WTC11 (cell line): ENCODE results near the gene TLCD3B. TPM values are rescaled to one million over a fixed set of nuclear protein-coding genes. Genes with fewer than 3 reads are reported as not detected.
A peak's percentile ranks its signal among the peaks of the same experiment; 100 is the strongest.

Experiments
- ATAC-seq: fragments of 200-7000 bp; cut with Tn5 transposase; 2 replicates; pipeline ENCODE4 v1.10.0; 2021; ENCODE audit warnings: mild to moderate bottlenecking, moderate library complexity
- CTCF ChIA-PET: fragments of 300-600 bp; sonication (Branson Sonifier 250); formaldehyde crosslinking; loops from one replicate; lab custom pipeline; 2021; ENCODE audit warnings: antibody characterized with exemption; lab: Charles Lee
- POLR2A ChIA-PET: fragments of 350-600 bp; sonication (Branson Sonifier 250); formaldehyde crosslinking; loops from one replicate; lab custom pipeline; 2021; ENCODE audit warnings: antibody characterized with exemption; lab: Charles Lee
- DNase-seq: peaks from one replicate; pipeline ENCODE4 v3.0.0; 2021; ENCODE audit warnings: low spot score
- H3K27ac Mint-ChIP-seq: 2 replicates; pipeline ENCODE4 v1.8.0; 2021; ENCODE audit warnings: mixed read lengths
- H3K27me3 Mint-ChIP-seq: 2 replicates; pipeline ENCODE4 v1.8.0; 2021; ENCODE audit warnings: low read depth, mild to moderate bottlenecking, moderate library complexity, mixed read lengths
- H3K36me3 Mint-ChIP-seq: 2 replicates; pipeline ENCODE4 v1.8.0; 2021; ENCODE audit warnings: mixed read lengths
- H3K4me1 Mint-ChIP-seq: 2 replicates; pipeline ENCODE4 v1.8.0; 2022; ENCODE audit warnings: mixed read lengths
- H3K4me3 Mint-ChIP-seq: 2 replicates; pipeline ENCODE4 v1.8.0; 2021; ENCODE audit warnings: mild to moderate bottlenecking, moderate library complexity, mixed read lengths
- H3K9me3 Mint-ChIP-seq: 2 replicates; pipeline ENCODE4 v1.8.0; 2021; ENCODE audit warnings: mixed read lengths
- AR ChIP-seq: fragments of 250-450 bp; sonication (Bioruptor Pico); IDR thresholded peaks from 2 replicates; pipeline ENCODE4 v1.9.0; 2021; ENCODE audit warnings: mild to moderate bottlenecking
- E2F1 ChIP-seq: sonication (generic); formaldehyde crosslinking; IDR thresholded peaks from 2 replicates; pipeline ENCODE4 v1.8.0; 2022; ENCODE audit warnings: mild to moderate bottlenecking, missing genetic modification reagents
- EMX1 ChIP-seq: fragments of 250-450 bp; sonication (Bioruptor Pico); IDR thresholded peaks from 2 replicates; pipeline ENCODE4 v1.8.0; 2021; ENCODE audit warnings: mild to moderate bottlenecking
- HMGXB4 ChIP-seq: sonication (generic); formaldehyde crosslinking; IDR thresholded peaks from 2 replicates; pipeline ENCODE4 v1.8.1; 2023; ENCODE audit warnings: mild to moderate bottlenecking, moderate library complexity, missing genetic modification reagents
- JUN ChIP-seq: sonication (generic); formaldehyde crosslinking; IDR thresholded peaks from 2 replicates; pipeline ENCODE4 v1.8.0; 2023; ENCODE audit warnings: mild to moderate bottlenecking, missing genetic modification reagents
- KAT7 ChIP-seq: sonication (generic); formaldehyde crosslinking; IDR thresholded peaks from 2 replicates; pipeline ENCODE4 v1.8.1; 2023; ENCODE audit warnings: missing genetic modification reagents, mild to moderate bottlenecking, borderline replicate concordance
- MXD4 ChIP-seq: fragments of 250-450 bp; sonication (Bioruptor Pico); IDR thresholded peaks from 2 replicates; pipeline ENCODE4 v1.8.0; 2021; ENCODE audit warnings: mild to moderate bottlenecking, moderate library complexity, borderline replicate concordance
- NR2C2 ChIP-seq: sonication (generic); formaldehyde crosslinking; IDR thresholded peaks from 2 replicates; pipeline ENCODE4 v1.8.0; 2022; ENCODE audit warnings: mild to moderate bottlenecking, missing genetic modification reagents
- OVOL2 ChIP-seq: fragments of 250-450 bp; sonication (Bioruptor Pico); IDR thresholded peaks from 2 replicates; pipeline ENCODE4 v1.9.0; 2021; ENCODE audit warnings: mild to moderate bottlenecking, borderline replicate concordance
- PRDM15 ChIP-seq: sonication (generic); formaldehyde crosslinking; IDR thresholded peaks from 2 replicates; pipeline ENCODE4 v1.8.0; 2022; ENCODE audit warnings: missing genetic modification reagents
- TCF7 ChIP-seq: sonication (generic); formaldehyde crosslinking; IDR thresholded peaks from 2 replicates; pipeline ENCODE4 v1.8.0; 2022; ENCODE audit warnings: mild to moderate bottlenecking, low read depth, missing genetic modification reagents, moderate library complexity
- USF1 ChIP-seq: sonication (generic); formaldehyde crosslinking; IDR thresholded peaks from 2 replicates; pipeline ENCODE4 v1.8.0; 2022; ENCODE audit warnings: mild to moderate bottlenecking, missing genetic modification reagents
- ZBTB21 ChIP-seq: sonication (generic); formaldehyde crosslinking; IDR thresholded peaks from 2 replicates; pipeline ENCODE4 v1.8.1; 2023; ENCODE audit warnings: mild to moderate bottlenecking, missing genetic modification reagents, borderline replicate concordance
- ZBTB43 ChIP-seq: sonication (generic); formaldehyde crosslinking; IDR thresholded peaks from 2 replicates; pipeline ENCODE4 v1.8.1; 2023; ENCODE audit warnings: mild to moderate bottlenecking, missing genetic modification reagents
- ZNF138 ChIP-seq: sonication (generic); formaldehyde crosslinking; conservative IDR thresholded peaks from 2 replicates; pipeline ENCODE4 v1.8.1; 2022; ENCODE audit warnings: mild to moderate bottlenecking, moderate library complexity, missing genetic modification reagents
- ZNF423 ChIP-seq: fragments of 250-450 bp; sonication (Bioruptor Pico); IDR thresholded peaks from 2 replicates; pipeline ENCODE4 v2.1.2; 2022; ENCODE audit warnings: mild to moderate bottlenecking, moderate library complexity
- ZNF512 ChIP-seq: sonication (generic); formaldehyde crosslinking; IDR thresholded peaks from 2 replicates; pipeline ENCODE4 v1.8.1; 2022; ENCODE audit warnings: missing genetic modification reagents, borderline replicate concordance
- ZSCAN18 ChIP-seq: fragments of 250-450 bp; sonication (Bioruptor Pico); IDR thresholded peaks from 2 replicates; pipeline ENCODE4 v2.1.2; 2022; ENCODE audit warnings: mild to moderate bottlenecking, moderate library complexity
- total RNA-seq: library from RNA; stranded (reverse); gene quantifications from 3 replicates; pipeline ENCODE4 v1.2.3, GENCODE V29; 2021

TLCD3B gene
- total RNA-seq, 1 experiment from 2014 or later = 28.1 TPM

GRCh38 chr16:30028438-30029076 is 2.5 kb downstream of the TLCD3B start:
- H3K4me1 Mint-ChIP-seq = peaks cover 35% of the 10 kb centered on the region
- peak; percentile 31 for ATAC-seq
- ChIA-PET POLR2A (interaction anchor here (0.9 kb wide), 1 partner anchor 45 kb away, joined by 3 read pairs; no protein-coding TSS in a partner anchor), CTCF (interaction anchor here (0.6 to 1.6 kb wide), 12 partner anchors 11 to 401 kb away, joined by 3 to 6 read pairs (median 3); partner anchors contain the start of genes DCTPP1 and SEZ6L2)
- peak; percentile 75 for DNase-seq
- no peak overlapping the region for H3K4me3 Mint-ChIP-seq
- no peak overlapping the region for H3K27ac Mint-ChIP-seq
- H3K27me3 Mint-ChIP-seq = peaks cover 20% of the 10 kb centered on the region
- H3K9me3 Mint-ChIP-seq = no peaks in the 10 kb centered on the region
- H3K36me3 Mint-ChIP-seq = no peaks in the 10 kb centered on the region
- TF ChIP-seq NR2C2 (CRISPR knock-in tag) (0 out of 2 replicates have a peak, but pooled peaks have one; percentile 47), EMX1 (CRISPR knock-in tag) (no peak), ZBTB21 (CRISPR knock-in tag) (no peak), ZSCAN18 (CRISPR knock-in tag) (no peak), TCF7 (CRISPR knock-in tag) (no peak), AR (no peak), JUN (CRISPR knock-in tag) (peak; percentile 90), PRDM15 (CRISPR knock-in tag) (no peak), E2F1 (CRISPR knock-in tag) (peak; percentile 43; the same call in 1 of the 2 replicates), ZBTB43 (CRISPR knock-in tag) (0 out of 2 replicates have a peak, but pooled peaks have one; percentile 21), KAT7 (CRISPR knock-in tag) (no peak), MXD4 (CRISPR knock-in tag) (no peak), HMGXB4 (no peak), OVOL2 (no peak), USF1 (CRISPR knock-in tag) (peak; percentile 63; the same call in 1 of the 2 replicates), ZNF512 (CRISPR knock-in tag) (no peak), ZNF423 (CRISPR knock-in tag) (0 out of 2 replicates have a peak, but pooled peaks have one; percentile 25), ZNF138 (CRISPR knock-in tag) (no peak)
